ENCODE data around the gene AIF1.

AIF1 gene

DNA sequence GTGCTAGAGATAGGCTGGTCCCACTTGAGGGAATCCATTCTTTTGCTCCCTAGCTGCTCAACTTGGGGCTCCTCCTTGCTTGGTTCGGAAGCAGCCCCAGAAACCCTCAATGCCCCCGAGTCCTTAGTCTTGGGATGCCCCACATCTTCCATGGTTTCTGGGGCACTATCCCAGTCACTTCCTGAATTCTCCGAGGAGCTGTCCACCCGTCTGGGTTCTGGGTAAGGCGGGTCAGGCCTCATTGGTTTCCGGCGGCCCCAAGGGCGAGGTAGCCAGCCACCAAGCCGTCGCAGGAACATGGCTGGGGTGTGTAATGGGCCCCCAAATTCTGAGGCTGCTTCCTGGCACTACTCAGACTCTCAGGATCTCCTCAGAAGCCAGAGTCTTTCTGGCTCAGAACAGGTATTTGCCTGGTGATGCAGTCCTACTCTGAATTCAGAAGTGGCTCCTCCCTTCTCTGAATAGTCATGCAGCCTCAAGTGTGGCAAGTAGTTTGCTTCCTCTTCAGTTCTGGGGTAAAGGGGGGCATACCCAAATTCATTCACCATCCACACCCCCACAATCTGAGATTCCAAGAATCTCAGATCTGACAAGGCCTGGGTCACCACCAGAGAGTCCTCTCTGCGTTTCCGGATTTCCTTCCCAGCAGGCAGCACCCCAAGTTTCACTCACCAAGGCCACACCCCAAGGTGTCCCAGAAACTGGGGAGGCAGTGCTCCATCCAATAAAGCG lies 44.8 kb downstream of the AIF1 start:
- Histone ChIP-seq H3K9ac (ENCODE audit: low read length) (peak overlapping the region; percentile 93), H3K27ac (ENCODE audit: low read depth, low read length) (peak overlapping the region; percentile 85), H3K79me2 (ENCODE audit: control insufficient read depth, insufficient read depth, low read length, poor library complexity) (peaks cover 20% of the 10 kb centered on the region), H3K18ac (ENCODE audit: low read length) (peak overlapping the region; percentile 79), H3K4me3 (ENCODE audit: low read depth, low read length) (peak overlapping the region; percentile 88), H2BK12ac (ENCODE audit: low read length) (no peak overlapping the region), H3K14ac (ENCODE audit: low read length) (peak overlapping the region; percentile 90), H2BK120ac (ENCODE audit: insufficient read depth, low read length, poor library complexity) (peak overlapping the region; percentile 75), H3K36me3 (ENCODE audit: control insufficient read depth in 1 of 2, insufficient read depth in 2 of 2, low read length in 2 of 2) (peaks cover 18 to 25% of the 10 kb centered on the region in 2 experiments), H4K12ac (ENCODE audit: low read depth, low read length) (peak overlapping the region; percentile 93), H3K9me3 (ENCODE audit: insufficient read depth, low read depth, low read length) (no peaks in the 10 kb centered on the region), H3K27me3 (ENCODE audit: insufficient read depth, low read length) (no peaks in the 10 kb centered on the region), H4K8ac (ENCODE audit: low read depth, low read length) (peak overlapping the region; percentile 93), H3K79me1 (ENCODE audit: low read length) (peaks cover 13% of the 10 kb centered on the region), H3K4ac (ENCODE audit: low read depth, low read length) (peak overlapping the region; percentile 71), H2AFZ (ENCODE audit: insufficient read depth, low read length, poor library complexity) (no peak overlapping the region), H4K91ac (ENCODE audit: low read depth, low read length) (peak overlapping the region; percentile 74), H2AK5ac (ENCODE audit: low read length) (peak overlapping the region; percentile 97), H3K4me1 (ENCODE audit: control insufficient read depth in 1 of 2, insufficient read depth in 2 of 2, low read length in 2 of 2) (peaks cover 18 to 26% of the 10 kb centered on the region in 2 experiments), H3K23ac (ENCODE audit: low read length) (peak overlapping the region; percentile 44), H3K4me2 (ENCODE audit: low read length) (peak overlapping the region; percentile 84), H2BK5ac (ENCODE audit: low read depth, low read length, poor library complexity) (peak overlapping the region; percentile 55)
- peak in 1 of 2 donors; percentile 25 for DNase-seq
- no CpG with 5 or more reads among the region's 13 CpGs for WGBS (ENCODE audit: extremely low coverage, insufficient coverage, insufficient read length)

GRCh38 chr6:31660381-31661261 lies 45.6 kb downstream of the AIF1 start, which contains the start of gene C6orf47:
TSS of gene C6orf47 (minus strand) at chr6:31660778. CDS start at chr6:31659947, 831 bp downstream.
- Histone ChIP-seq H3K27me3 (ENCODE audit: insufficient read depth, low read length) (no peaks in the 10 kb centered on the region), H3K23ac (ENCODE audit: low read length) (peak within 1 kb of the TSS; percentile 44), H3K9me3 (ENCODE audit: insufficient read depth, low read depth, low read length) (no peaks in the 10 kb centered on the region), H3K4me3 (ENCODE audit: low read depth, low read length) (peak within 1 kb of the TSS; percentile 88), H3K9ac (ENCODE audit: low read length) (peak within 1 kb of the TSS; percentile 93), H3K14ac (ENCODE audit: low read length) (peak within 1 kb of the TSS; percentile 90), H3K4ac (ENCODE audit: low read depth, low read length) (peak within 1 kb of the TSS; percentile 71), H2BK5ac (ENCODE audit: low read depth, low read length, poor library complexity) (peak within 1 kb of the TSS; percentile 55), H4K12ac (ENCODE audit: low read depth, low read length) (peak within 1 kb of the TSS; percentile 93), H3K18ac (ENCODE audit: low read length) (peak within 1 kb of the TSS; percentile 79), H3K36me3 (ENCODE audit: control insufficient read depth in 1 of 2, insufficient read depth in 2 of 2, low read length in 2 of 2) (peaks cover 18 to 25% of the 10 kb centered on the region in 2 experiments), H2AK5ac (ENCODE audit: low read length) (peak within 1 kb of the TSS; percentile 97), H4K8ac (ENCODE audit: low read depth, low read length) (peak within 1 kb of the TSS; percentile 93), H2BK12ac (ENCODE audit: low read length) (no peak within 1 kb of the TSS), H3K4me1 (ENCODE audit: control insufficient read depth in 1 of 2, insufficient read depth in 2 of 2, low read length in 2 of 2) (peaks cover 18 to 26% of the 10 kb centered on the region in 2 experiments), H2AFZ (ENCODE audit: insufficient read depth, low read length, poor library complexity) (peak within 1 kb of the TSS; percentile 46), H3K27ac (ENCODE audit: low read depth, low read length) (peak within 1 kb of the TSS; percentile 85), H2BK120ac (ENCODE audit: insufficient read depth, low read length, poor library complexity) (peak within 1 kb of the TSS; percentile 75), H4K91ac (ENCODE audit: low read depth, low read length) (peak within 1 kb of the TSS; percentile 74), H3K4me2 (ENCODE audit: low read length) (peak within 1 kb of the TSS; percentile 84), H3K79me2 (ENCODE audit: control insufficient read depth, insufficient read depth, low read length, poor library complexity) (peaks cover 25% of the 10 kb centered on the region), H3K79me1 (ENCODE audit: low read length) (peaks cover 20% of the 10 kb centered on the region)
- DNase-seq, result peak; percentile 69 to 73
- whole genome bisulfite sequencing (ENCODE audit: extremely low coverage, insufficient coverage, insufficient read length), result no CpG with 5 or more reads among the region's 52 CpGs

GRCh38 chr6:31661262-31662123 lies 46.5 kb downstream of the AIF1 start:
- DNase-seq, result no peak
- Histone ChIP-seq H3K9me3 (ENCODE audit: insufficient read depth, low read depth, low read length) (no peaks in the 10 kb centered on the region), H2BK12ac (ENCODE audit: low read length) (no peak overlapping the region), H3K4ac (ENCODE audit: low read depth, low read length) (no peak overlapping the region), H2BK5ac (ENCODE audit: low read depth, low read length, poor library complexity) (no peak overlapping the region), H3K4me3 (ENCODE audit: low read depth, low read length) (no peak overlapping the region), H4K8ac (ENCODE audit: low read depth, low read length) (peak overlapping the region; percentile 63), H4K12ac (ENCODE audit: low read depth, low read length) (peak overlapping the region; percentile 23), H3K79me1 (ENCODE audit: low read length) (peaks cover 25% of the 10 kb centered on the region), H3K27me3 (ENCODE audit: insufficient read depth, low read length) (no peaks in the 10 kb centered on the region), H3K23ac (ENCODE audit: low read length) (no peak overlapping the region), H3K79me2 (ENCODE audit: control insufficient read depth, insufficient read depth, low read length, poor library complexity) (peaks cover 30% of the 10 kb centered on the region), H3K18ac (ENCODE audit: low read length) (no peak overlapping the region), H2BK120ac (ENCODE audit: insufficient read depth, low read length, poor library complexity) (no peak overlapping the region), H3K9ac (ENCODE audit: low read length) (no peak overlapping the region), H2AK5ac (ENCODE audit: low read length) (peak overlapping the region; percentile 35), H3K4me1 (ENCODE audit: control insufficient read depth in 1 of 2, insufficient read depth in 2 of 2, low read length in 2 of 2) (peaks cover 18 to 26% of the 10 kb centered on the region in 2 experiments), H4K91ac (ENCODE audit: low read depth, low read length) (no peak overlapping the region), H3K4me2 (ENCODE audit: low read length) (peak overlapping the region; percentile 84), H3K27ac (ENCODE audit: low read depth, low read length) (peak overlapping the region; percentile 20), H3K36me3 (ENCODE audit: control insufficient read depth in 1 of 2, insufficient read depth in 2 of 2, low read length in 2 of 2) (peaks cover 15 to 23% of the 10 kb centered on the region in 2 experiments), H2AFZ (ENCODE audit: insufficient read depth, low read length, poor library complexity) (no peak overlapping the region), H3K14ac (ENCODE audit: low read length) (no peak overlapping the region)
- no CpG with 5 or more reads among the region's 12 CpGs for WGBS (ENCODE audit: extremely low coverage, insufficient coverage, insufficient read length)
